OCI-LY1 (cell line): ENCODE measurements around the gene BCAR3.

Source experiments
- EZH2 ChIP-seq: fragments of 200-600 bp; sonication (generic), shearing (Covaris generic); IDR thresholded peaks from 2 replicates; pipeline ENCODE4 v1.8.0; 2017; ENCODE audit warnings: borderline replicate concordance, mixed run types, mild to moderate bottlenecking, antibody characterized with exemption, low read length, moderate library complexity, mixed read lengths
- TF ChIP-seq, protein P1 (sequence below): fragments of 200-600 bp; sonication (generic), shearing (Covaris generic); IDR thresholded peaks from 2 replicates; pipeline ENCODE4 v1.5.1; 2017; ENCODE audit warnings: mild to moderate bottlenecking, antibody characterized with exemption, low read length, moderate library complexity, mixed read lengths

DNA sequence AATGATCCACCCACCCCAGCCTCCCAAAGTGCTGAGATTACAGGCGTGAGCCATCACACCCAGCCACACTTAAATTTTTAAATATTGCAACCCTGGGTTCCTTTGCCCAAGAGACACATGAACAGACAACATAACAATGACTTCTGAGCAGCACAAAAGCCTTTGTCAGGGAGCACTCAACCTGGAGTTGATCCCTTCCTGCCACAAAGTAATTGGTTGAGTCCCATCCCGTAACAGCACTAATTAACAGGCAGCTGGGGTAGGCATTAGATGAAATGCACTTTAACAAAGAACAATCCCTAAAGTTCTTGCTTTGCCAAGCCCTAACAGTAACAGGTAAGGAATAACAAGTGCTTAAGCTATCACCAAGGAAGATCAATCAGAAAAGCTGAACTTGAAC, 5.9 kb upstream of the BCAR3 start:
- TF ChIP-seq, protein P1, sequence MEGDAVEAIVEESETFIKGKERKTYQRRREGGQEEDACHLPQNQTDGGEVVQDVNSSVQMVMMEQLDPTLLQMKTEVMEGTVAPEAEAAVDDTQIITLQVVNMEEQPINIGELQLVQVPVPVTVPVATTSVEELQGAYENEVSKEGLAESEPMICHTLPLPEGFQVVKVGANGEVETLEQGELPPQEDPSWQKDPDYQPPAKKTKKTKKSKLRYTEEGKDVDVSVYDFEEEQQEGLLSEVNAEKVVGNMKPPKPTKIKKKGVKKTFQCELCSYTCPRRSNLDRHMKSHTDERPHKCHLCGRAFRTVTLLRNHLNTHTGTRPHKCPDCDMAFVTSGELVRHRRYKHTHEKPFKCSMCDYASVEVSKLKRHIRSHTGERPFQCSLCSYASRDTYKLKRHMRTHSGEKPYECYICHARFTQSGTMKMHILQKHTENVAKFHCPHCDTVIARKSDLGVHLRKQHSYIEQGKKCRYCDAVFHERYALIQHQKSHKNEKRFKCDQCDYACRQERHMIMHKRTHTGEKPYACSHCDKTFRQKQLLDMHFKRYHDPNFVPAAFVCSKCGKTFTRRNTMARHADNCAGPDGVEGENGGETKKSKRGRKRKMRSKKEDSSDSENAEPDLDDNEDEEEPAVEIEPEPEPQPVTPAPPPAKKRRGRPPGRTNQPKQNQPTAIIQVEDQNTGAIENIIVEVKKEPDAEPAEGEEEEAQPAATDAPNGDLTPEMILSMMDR: no peak
- no peak for TF ChIP-seq EZH2
